Measurements from ENCODE around the gene DRC3. TPM values are rescaled to one million over a fixed set of nuclear protein-coding genes. Genes with fewer than 3 reads are reported as not detected.

DRC3 gene
- total and polyA plus RNA-seq, 2 donors (not counting 3 experiments of a cell fraction or from before 2014, with no cell fraction given) = 1.6 to 2.9 TPM

DNA sequence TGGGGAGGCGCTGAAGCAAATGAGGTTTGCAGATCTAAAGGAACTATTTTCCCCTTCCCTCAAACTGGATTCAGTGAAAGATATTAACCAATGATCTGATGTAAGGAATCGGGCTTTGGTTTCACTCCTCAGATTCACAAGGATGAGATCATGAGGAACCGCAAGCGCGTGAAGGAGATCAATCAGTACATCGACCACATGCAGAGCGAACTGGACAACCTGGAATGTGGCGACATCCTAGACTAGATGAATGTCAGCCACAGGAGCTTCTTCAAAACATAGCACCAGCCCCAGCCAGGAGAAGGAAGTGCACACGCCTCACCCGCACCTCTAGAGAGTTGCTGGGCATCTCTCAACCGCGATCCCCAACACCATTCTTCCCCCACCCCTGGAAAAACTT, 43.8 kb downstream of the DRC3 start:
- Histone ChIP-seq H3K9me3 (replicated peaks; ENCODE audit: control insufficient read depth, insufficient read depth, low read length) (no peaks in the 10 kb centered on the region), H3K27me3 (ENCODE audit: control insufficient read depth in 2 of 2, insufficient read depth in 2 of 2, low read length in 2 of 2) (no peaks in the 10 kb centered on the region), H3K27ac (ENCODE audit: insufficient read depth, low read depth, low read length) (no peak overlapping the region), H3K9me1 (replicated peaks; ENCODE audit: control insufficient read depth, extremely low read depth, insufficient read depth, low read length) (no peaks in the 10 kb centered on the region), H2AFZ (ENCODE audit: low read depth, low read length) (no peak overlapping the region), H3K4me3 (replicated peaks in 1 of 3; ENCODE audit: insufficient read depth in 1 of 3, low read depth in 1 of 3, low read length in 3 of 3) (no peak overlapping the region), H4K20me1 (replicated peaks; ENCODE audit: control insufficient read depth, extremely low read depth, insufficient read depth, low read length) (no peaks in the 10 kb centered on the region), H3K9ac (replicated peaks; ENCODE audit: extremely low read depth, insufficient read depth, low read length) (no peak overlapping the region), H3K79me2 (ENCODE audit: control insufficient read depth, insufficient read depth, low read length) (no peaks in the 10 kb centered on the region), H3K4me2 (ENCODE audit: insufficient read depth, low read length) (no peak overlapping the region), H3K36me3 (ENCODE audit: control insufficient read depth in 2 of 2, extremely low read depth in 1 of 2, insufficient read depth in 2 of 2, low read length in 2 of 2) (peaks cover 0 to 7% of the 10 kb centered on the region in 2 experiments), H3K4me1 (ENCODE audit: control insufficient read depth, extremely low read depth, insufficient read depth, low read length) (peaks cover 5% of the 10 kb centered on the region)
- intact Hi-C loops (cut with micrococcal nuclease) (no loop called here), dilution Hi-C loops (cut with MboI; ENCODE audit: extremely low pct_ligation_motif_present, low sequenced_read_pairs) (no loop called here)
- FAIRE-seq = no peak
- no peak for DNase-seq (ENCODE audit: low read depth, low spot score)
- ChIA-PET POLR2A (no interaction called here), CTCF (no interaction called here)
- BruUV-seq (replicated peaks) = no TSS peak
- no peak for TF ChIP-seq POLR2AphosphoS5 (IDR thresholded peaks at IDR 0.05; ENCODE audit: insufficient read depth, low read depth, low read length)
- TF ChIP-seq GATA2 (IDR thresholded peaks at IDR 0.05; ENCODE audit: insufficient read depth, insufficient read length, low read depth, low read length) = no peak
- TF ChIP-seq EZH2 (IDR thresholded peaks at IDR 0.05; ENCODE audit: borderline replicate concordance, low read depth, low read length, severe bottlenecking) = no peak
- TF ChIP-seq JUN (IDR thresholded peaks at IDR 0.05; ENCODE audit: borderline replicate concordance, insufficient read depth, insufficient read length, low read depth) = no peak
- TF ChIP-seq MYC (IDR thresholded peaks at IDR 0.05; ENCODE audit: low read depth, low read length) = no peak
- TF ChIP-seq FOS (IDR thresholded peaks at IDR 0.05; ENCODE audit: borderline replicate concordance, insufficient read depth, low read length) = no peak
- TF ChIP-seq, protein P1, sequence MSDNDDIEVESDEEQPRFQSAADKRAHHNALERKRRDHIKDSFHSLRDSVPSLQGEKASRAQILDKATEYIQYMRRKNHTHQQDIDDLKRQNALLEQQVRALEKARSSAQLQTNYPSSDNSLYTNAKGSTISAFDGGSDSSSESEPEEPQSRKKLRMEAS (IDR thresholded peaks at IDR 0.05; ENCODE audit: insufficient read depth, insufficient read length) = no peak
- TF ChIP-seq, protein P2, sequence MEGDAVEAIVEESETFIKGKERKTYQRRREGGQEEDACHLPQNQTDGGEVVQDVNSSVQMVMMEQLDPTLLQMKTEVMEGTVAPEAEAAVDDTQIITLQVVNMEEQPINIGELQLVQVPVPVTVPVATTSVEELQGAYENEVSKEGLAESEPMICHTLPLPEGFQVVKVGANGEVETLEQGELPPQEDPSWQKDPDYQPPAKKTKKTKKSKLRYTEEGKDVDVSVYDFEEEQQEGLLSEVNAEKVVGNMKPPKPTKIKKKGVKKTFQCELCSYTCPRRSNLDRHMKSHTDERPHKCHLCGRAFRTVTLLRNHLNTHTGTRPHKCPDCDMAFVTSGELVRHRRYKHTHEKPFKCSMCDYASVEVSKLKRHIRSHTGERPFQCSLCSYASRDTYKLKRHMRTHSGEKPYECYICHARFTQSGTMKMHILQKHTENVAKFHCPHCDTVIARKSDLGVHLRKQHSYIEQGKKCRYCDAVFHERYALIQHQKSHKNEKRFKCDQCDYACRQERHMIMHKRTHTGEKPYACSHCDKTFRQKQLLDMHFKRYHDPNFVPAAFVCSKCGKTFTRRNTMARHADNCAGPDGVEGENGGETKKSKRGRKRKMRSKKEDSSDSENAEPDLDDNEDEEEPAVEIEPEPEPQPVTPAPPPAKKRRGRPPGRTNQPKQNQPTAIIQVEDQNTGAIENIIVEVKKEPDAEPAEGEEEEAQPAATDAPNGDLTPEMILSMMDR (IDR thresholded peaks at IDR 0.05; ENCODE audit: extremely low read depth in 1 of 2, insufficient read depth in 1 of 2, low read depth in 1 of 2, low read length in 2 of 2) = no peak
- no peak for TF ChIP-seq POLR2A (IDR thresholded peaks at IDR 0.05; ENCODE audit: low read depth, low read length)
